Measurements from ENCODE around the gene CRYZL1.

The CRYZL1 gene

GRCh38 chr21:33572350-33572749 is 69.2 kb downstream of the CRYZL1 start:
- H3K79me2 ChIP-seq = peaks cover 5% of the 10 kb centered on the region
- H3K27ac ChIP-seq = no peak overlapping the region
- no peak for TF ChIP-seq CTCF (IDR thresholded peaks at IDR 0.05)
- peaks cover 3% of the 10 kb centered on the region for H3K4me1 ChIP-seq
- no peak overlapping the region for H3K4me2 ChIP-seq (ENCODE audit: low read length)
- H3K9ac ChIP-seq = no peak overlapping the region
- H3K4me3 ChIP-seq (ENCODE audit: low read depth, low read length) = no peak overlapping the region
- no peaks in the 10 kb centered on the region for H3K36me3 ChIP-seq (ENCODE audit: control insufficient read depth, insufficient read depth, low read length)
- no peaks in the 10 kb centered on the region for H3K27me3 ChIP-seq (ENCODE audit: control insufficient read depth, insufficient read depth, low read length)
- no peaks in the 10 kb centered on the region for H3K9me3 ChIP-seq (ENCODE audit: control insufficient read depth, low read length)
- H2AFZ ChIP-seq = no peak overlapping the region

DNA sequence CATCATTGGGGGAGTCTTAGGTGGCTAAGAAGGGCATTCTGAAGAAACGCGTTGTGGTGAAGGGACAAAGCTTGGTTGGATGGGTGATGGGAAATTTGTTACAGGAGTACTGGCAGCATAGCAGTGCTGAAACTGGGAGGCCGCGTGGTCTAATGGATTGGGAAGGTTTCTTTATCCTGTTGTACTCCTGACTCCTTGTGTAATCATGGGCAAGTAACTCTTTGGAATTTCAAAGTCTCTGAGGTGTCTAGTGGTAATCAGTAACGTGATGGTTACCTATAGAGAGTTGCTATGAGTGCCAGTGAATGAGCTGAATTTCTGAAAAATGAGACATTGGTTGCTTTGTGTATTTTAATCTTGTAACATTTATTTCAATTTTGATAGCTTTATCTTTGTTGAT is 71.5 kb downstream of the CRYZL1 start:
- Histone ChIP-seq H3K4me1 (peaks cover 3% of the 10 kb centered on the region), H3K79me2 (peaks cover 5% of the 10 kb centered on the region), H3K4me2 (ENCODE audit: low read length) (no peak overlapping the region), H3K4me3 (ENCODE audit: low read depth, low read length) (no peak overlapping the region), H3K36me3 (ENCODE audit: control insufficient read depth, insufficient read depth, low read length) (no peaks in the 10 kb centered on the region), H3K27ac (no peak overlapping the region), H2AFZ (no peak overlapping the region), H3K9ac (no peak overlapping the region), H3K27me3 (ENCODE audit: control insufficient read depth, insufficient read depth, low read length) (no peaks in the 10 kb centered on the region), H3K9me3 (ENCODE audit: control insufficient read depth, low read length) (no peaks in the 10 kb centered on the region)
- no peak for TF ChIP-seq CTCF (IDR thresholded peaks at IDR 0.05)

GRCh38 chr21:33568448-33568847 is 73.1 kb downstream of the CRYZL1 start:
- TF ChIP-seq CTCF (IDR thresholded peaks at IDR 0.05) = no peak
- Histone ChIP-seq H3K79me2 (peaks cover 5% of the 10 kb centered on the region), H3K4me3 (ENCODE audit: low read depth, low read length) (no peak overlapping the region), H3K36me3 (ENCODE audit: control insufficient read depth, insufficient read depth, low read length) (no peaks in the 10 kb centered on the region), H3K9ac (no peak overlapping the region), H3K9me3 (ENCODE audit: control insufficient read depth, low read length) (no peaks in the 10 kb centered on the region), H3K4me2 (ENCODE audit: low read length) (peak overlapping the region; percentile 34), H3K27ac (peak overlapping the region; percentile 6), H3K27me3 (ENCODE audit: control insufficient read depth, insufficient read depth, low read length) (no peaks in the 10 kb centered on the region), H3K4me1 (peaks cover 3% of the 10 kb centered on the region), H2AFZ (no peak overlapping the region)

GRCh38 chr21:33567914-33568313 is 73.6 kb downstream of the CRYZL1 start:
- Histone ChIP-seq H3K4me2 (ENCODE audit: low read length) (peak overlapping the region; percentile 41), H2AFZ (no peak overlapping the region), H3K79me2 (peaks cover 5% of the 10 kb centered on the region), H3K36me3 (ENCODE audit: control insufficient read depth, insufficient read depth, low read length) (no peaks in the 10 kb centered on the region), H3K27me3 (ENCODE audit: control insufficient read depth, insufficient read depth, low read length) (no peaks in the 10 kb centered on the region), H3K4me3 (ENCODE audit: low read depth, low read length) (no peak overlapping the region), H3K4me1 (peaks cover 3% of the 10 kb centered on the region), H3K27ac (peak overlapping the region; percentile 40), H3K9me3 (ENCODE audit: control insufficient read depth, low read length) (no peaks in the 10 kb centered on the region), H3K9ac (no peak overlapping the region)
- TF ChIP-seq CTCF (IDR thresholded peaks at IDR 0.05) = no peak

- Histone ChIP-seq H3K4me2 (ENCODE audit: low read length) (no peak overlapping the region), H3K9me3 (ENCODE audit: control insufficient read depth, low read length) (no peaks in the 10 kb centered on the region), H2AFZ (no peak overlapping the region), H3K79me2 (peaks cover 3% of the 10 kb centered on the region), H3K36me3 (ENCODE audit: control insufficient read depth, insufficient read depth, low read length) (no peaks in the 10 kb centered on the region), H3K27me3 (ENCODE audit: control insufficient read depth, insufficient read depth, low read length) (no peaks in the 10 kb centered on the region), H3K27ac (no peak overlapping the region), H3K4me3 (ENCODE audit: low read depth, low read length) (no peak overlapping the region), H3K9ac (no peak overlapping the region), H3K4me1 (peaks cover 3% of the 10 kb centered on the region)
- no peak for TF ChIP-seq CTCF (IDR thresholded peaks at IDR 0.05)
Measured at GRCh38 chr21:33566514-33566913, 75.0 kb downstream of the CRYZL1 start.

Measured in parathyroid adenoma (tissue), 2 donors.